WTC11 (cell line): Measurements from ENCODE around the gene CYP4A22. TPM values are rescaled to one million over a fixed set of nuclear protein-coding genes. Genes with fewer than 3 reads are reported as not detected.
"Not testable (repeated sequence)": the region's sequence is repeated elsewhere in the genome, so short reads cannot be mapped to it uniquely, and the experiment has no call there.

Source experiments
- ATAC-seq: fragments of 200-7000 bp; cut with Tn5 transposase; 2 replicates; pipeline ENCODE4 v1.10.0; 2021; ENCODE audit warnings: mild to moderate bottlenecking, moderate library complexity
- CTCF ChIA-PET: fragments of 300-600 bp; sonication (Branson Sonifier 250); formaldehyde crosslinking; loops from one replicate; lab custom pipeline; 2021; ENCODE audit warnings: antibody characterized with exemption; lab: Charles Lee
- POLR2A ChIA-PET: fragments of 350-600 bp; sonication (Branson Sonifier 250); formaldehyde crosslinking; loops from one replicate; lab custom pipeline; 2021; ENCODE audit warnings: antibody characterized with exemption; lab: Charles Lee
- DNase-seq: peaks from one replicate; pipeline ENCODE4 v3.0.0; 2021; ENCODE audit warnings: low spot score
- H3K27ac Mint-ChIP-seq: 2 replicates; pipeline ENCODE4 v1.8.0; 2021; ENCODE audit warnings: mixed read lengths
- H3K27me3 Mint-ChIP-seq: 2 replicates; pipeline ENCODE4 v1.8.0; 2021; ENCODE audit warnings: low read depth, mild to moderate bottlenecking, moderate library complexity, mixed read lengths
- H3K36me3 Mint-ChIP-seq: 2 replicates; pipeline ENCODE4 v1.8.0; 2021; ENCODE audit warnings: mixed read lengths
- H3K4me1 Mint-ChIP-seq: 2 replicates; pipeline ENCODE4 v1.8.0; 2022; ENCODE audit warnings: mixed read lengths
- H3K4me3 Mint-ChIP-seq: 2 replicates; pipeline ENCODE4 v1.8.0; 2021; ENCODE audit warnings: mild to moderate bottlenecking, moderate library complexity, mixed read lengths
- H3K9me3 Mint-ChIP-seq: 2 replicates; pipeline ENCODE4 v1.8.0; 2021; ENCODE audit warnings: mixed read lengths
- ATF6 ChIP-seq: sonication (generic); formaldehyde crosslinking; IDR thresholded peaks from 2 replicates; pipeline ENCODE4 v1.8.1; 2023; ENCODE audit warnings: mild to moderate bottlenecking, missing genetic modification reagents
- CREM ChIP-seq: sonication (generic); formaldehyde crosslinking; IDR thresholded peaks from 2 replicates; pipeline ENCODE4 v1.8.1; 2022; ENCODE audit warnings: mild to moderate bottlenecking, missing genetic modification reagents, moderate library complexity
- CTCF ChIP-seq: fragments of 200-600 bp; IDR thresholded peaks from 2 replicates; pipeline ENCODE4 v1.8.0; 2022; ENCODE audit warnings: antibody characterized with exemption
- ETV6 ChIP-seq: sonication (generic); formaldehyde crosslinking; IDR thresholded peaks from 2 replicates; pipeline ENCODE4 v1.8.1; 2022; ENCODE audit warnings: mild to moderate bottlenecking, missing genetic modification reagents
- GTF2I ChIP-seq: fragments of 250-450 bp; sonication (Bioruptor Pico); conservative IDR thresholded peaks from 2 replicates; pipeline ENCODE4 v1.4.0; 2021; ENCODE audit warnings: mild to moderate bottlenecking
- HMGXB4 ChIP-seq: sonication (generic); formaldehyde crosslinking; IDR thresholded peaks from 2 replicates; pipeline ENCODE4 v1.8.1; 2023; ENCODE audit warnings: mild to moderate bottlenecking, moderate library complexity, missing genetic modification reagents
- JAZF1 ChIP-seq: fragments of 250-450 bp; sonication (Bioruptor Pico); IDR thresholded peaks from 2 replicates; pipeline ENCODE4 v1.9.0; 2021; ENCODE audit warnings: moderate library complexity, mild to moderate bottlenecking, inconsistent platforms
- TCF7 ChIP-seq: sonication (generic); formaldehyde crosslinking; IDR thresholded peaks from 2 replicates; pipeline ENCODE4 v1.8.0; 2022; ENCODE audit warnings: mild to moderate bottlenecking, low read depth, missing genetic modification reagents, moderate library complexity
- TEAD1 ChIP-seq: sonication (generic); formaldehyde crosslinking; IDR thresholded peaks from 2 replicates; pipeline ENCODE4 v1.8.0; 2022; ENCODE audit warnings: mild to moderate bottlenecking, missing genetic modification reagents
- USF1 ChIP-seq: sonication (generic); formaldehyde crosslinking; IDR thresholded peaks from 2 replicates; pipeline ENCODE4 v1.8.0; 2022; ENCODE audit warnings: mild to moderate bottlenecking, missing genetic modification reagents
- ZNF281 ChIP-seq: sonication (generic); formaldehyde crosslinking; IDR thresholded peaks from 2 replicates; pipeline ENCODE4 v1.8.0; 2023; ENCODE audit warnings: mild to moderate bottlenecking, missing genetic modification reagents
- ZNF317 ChIP-seq: sonication (generic); formaldehyde crosslinking; IDR thresholded peaks from 2 replicates; pipeline ENCODE4 v1.8.1; 2023; ENCODE audit warnings: low read depth, mild to moderate bottlenecking, moderate library complexity, missing genetic modification reagents, borderline replicate concordance
- ZNF423 ChIP-seq: fragments of 250-450 bp; sonication (Bioruptor Pico); IDR thresholded peaks from 2 replicates; pipeline ENCODE4 v2.1.2; 2022; ENCODE audit warnings: mild to moderate bottlenecking, moderate library complexity
- ZNF671 ChIP-seq: fragments of 250-450 bp; sonication (Bioruptor Pico); IDR thresholded peaks from 2 replicates; pipeline ENCODE4 v1.8.0; 2021; ENCODE audit warnings: mild to moderate bottlenecking
- ZSCAN18 ChIP-seq: fragments of 250-450 bp; sonication (Bioruptor Pico); IDR thresholded peaks from 2 replicates; pipeline ENCODE4 v2.1.2; 2022; ENCODE audit warnings: mild to moderate bottlenecking, moderate library complexity
- total RNA-seq: library from RNA; stranded (reverse); gene quantifications from 3 replicates; pipeline ENCODE4 v1.2.3, GENCODE V29; 2021

CYP4A22 gene
- total RNA-seq, 1 experiment from 2014 or later = not detected

- DNase-seq, H3K4me3 Mint-ChIP-seq, H3K36me3 Mint-ChIP-seq, H3K27ac Mint-ChIP-seq, H3K4me1 Mint-ChIP-seq, H3K9me3 Mint-ChIP-seq, POLR2A ChIA-PET, H3K27me3 Mint-ChIP-seq: not testable (repeated sequence)
- peak; percentile 67 for ATAC-seq
- CTCF ChIA-PET = interaction anchor here (0.6 to 1.0 kb wide), 4 partner anchors 22 to 344 kb away, joined by 3 read pairs; no protein-coding TSS in a partner anchor
- TF ChIP-seq CTCF (peak; percentile 40), GTF2I (CRISPR knock-in tag) (0 out of 2 replicates have a peak, but pooled peaks have one; percentile 50)
Observed at GRCh38 chr1:47091476-47091875, 45.8 kb upstream of the CYP4A22 start.

GRCh38 chr1:47104816-47105215, 32.4 kb upstream of the CYP4A22 start:
- TF ChIP-seq ETV6 (CRISPR knock-in tag) (no peak), USF1 (CRISPR knock-in tag) (no peak), ZNF317 (CRISPR knock-in tag) (no peak), TEAD1 (CRISPR knock-in tag) (no peak), CREM (CRISPR knock-in tag) (no peak), ATF6 (CRISPR knock-in tag) (no peak), ZSCAN18 (no peak), JAZF1 (no peak), ZNF671 (no peak), ZNF423 (CRISPR knock-in tag) (no peak), TCF7 (CRISPR knock-in tag) (no peak), ZNF281 (CRISPR knock-in tag) (no peak), HMGXB4 (CRISPR knock-in tag) (no peak)
- Mint-ChIP-seq H3K9me3 (no peaks in the 10 kb centered on the region), H3K36me3 (no peaks in the 10 kb centered on the region), H3K27me3 (peaks cover 5% of the 10 kb centered on the region; the same call in 1 of the 2 replicates), H3K4me3 (no peak overlapping the region), H3K27ac (no peak overlapping the region), H3K4me1 (peaks cover 4% of the 10 kb centered on the region)
- no peak for DNase-seq
- CTCF ChIA-PET = no interaction called here
- ATAC-seq = peak; percentile 11; the same call in 1 of the 2 replicates
- POLR2A ChIA-PET = no interaction called here
